DMS79 (cell line): ENCODE results near the gene MID2.
"Not testable (repeated sequence)": the region's sequence is repeated elsewhere in the genome, so short reads cannot be mapped to it uniquely, and the experiment has no call there.

Experiments used
- DNase-seq: peaks from one replicate; lab custom pipeline; 2025; lab: John Stamatoyannopoulos, UW

The MID2 gene

GRCh38 chrX:107840971-107841370 lies 15.3 kb downstream of the MID2 start:
- DNase-seq = no peak

- no peak for DNase-seq
These were observed 17.2 kb downstream of the MID2 start for GRCh38 chrX:107842715-107843400.

- no peak for DNase-seq
These were observed 20.0 kb downstream of the MID2 start for GRCh38 chrX:107845625-107846024.

GRCh38 chrX:107848591-107848990 lies 22.9 kb downstream of the MID2 start:
- no peak for DNase-seq

- DNase-seq = no peak
These were observed 24.2 kb downstream of the MID2 start for GRCh38 chrX:107849747-107850421.

GRCh38 chrX:107850422-107850765 lies 24.7 kb downstream of the MID2 start:
- no peak for DNase-seq

GRCh38 chrX:107851215-107851614 lies 25.5 kb downstream of the MID2 start:
- no peak for DNase-seq

GRCh38 chrX:107851665-107852064 lies 26.0 kb downstream of the MID2 start:
- DNase-seq = not testable (repeated sequence)

- DNase-seq = no peak
These were observed 30.6 kb downstream of the MID2 start for GRCh38 chrX:107856289-107856688.

- DNase-seq = not testable (repeated sequence)
These were observed 31.4 kb downstream of the MID2 start for GRCh38 chrX:107857041-107857440.

- DNase-seq = no peak
These were observed 32.2 kb downstream of the MID2 start for GRCh38 chrX:107857837-107858236.

GRCh38 chrX:107861056-107861455 lies 35.4 kb downstream of the MID2 start:
- no peak for DNase-seq

GRCh38 chrX:107871136-107871535 lies 45.5 kb downstream of the MID2 start:
- DNase-seq = no peak

- DNase-seq = no peak
These were observed 52.4 kb downstream of the MID2 start for GRCh38 chrX:107878106-107878505.

- no peak for DNase-seq
These were observed 54.5 kb downstream of the MID2 start for GRCh38 chrX:107880054-107880610.

- peak; percentile 1 for DNase-seq
These were observed 68.4 kb downstream of the MID2 start for GRCh38 chrX:107894038-107894437.

- peak; percentile 68 for DNase-seq
These were observed 77.1 kb downstream of the MID2 start for GRCh38 chrX:107902721-107903120.

- DNase-seq = peak; percentile 50
These were observed 79.7 kb downstream of the MID2 start for GRCh38 chrX:107905366-107905765.

GRCh38 chrX:107924136-107924746 lies 98.6 kb downstream of the MID2 start:
- DNase-seq = no peak

- DNase-seq = no peak
These were observed 108.6 kb downstream of the MID2 start for GRCh38 chrX:107934262-107934661.

GRCh38 chrX:107935200-107935599 lies 109.5 kb downstream of the MID2 start:
- no peak for DNase-seq

GRCh38 chrX:107935664-107936433 lies 110.2 kb downstream of the MID2 start:
- DNase-seq = no peak

GRCh38 chrX:107936434-107936730 lies 110.7 kb downstream of the MID2 start:
- no peak for DNase-seq
